NCI-H446 (cell line): ENCODE results near the gene SCP2.

Experiments used
- DNase-seq, 2 experiments: peaks; one replicate each; lab custom pipeline; 2025; lab: John Stamatoyannopoulos, UW

Gene SCP2

DNA sequence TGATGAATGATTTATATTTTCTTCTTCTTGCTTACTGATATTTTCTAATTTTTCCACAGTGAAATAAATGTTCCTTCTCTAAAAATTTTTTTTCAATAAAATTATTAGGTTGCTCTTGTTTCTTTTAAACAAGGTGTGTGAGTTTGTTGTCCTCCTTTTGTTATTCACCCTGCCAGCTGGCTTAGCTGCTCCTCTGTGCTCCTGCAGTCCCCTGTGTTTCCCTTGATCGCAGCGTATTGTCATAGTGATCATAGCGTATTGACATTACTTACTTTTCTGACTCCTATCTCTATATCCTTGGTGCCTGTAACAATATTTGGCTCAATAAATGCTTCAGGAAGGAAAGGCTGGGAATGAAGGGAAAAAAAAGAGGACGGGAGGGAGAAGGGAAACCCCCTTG is 110.1 kb downstream of the SCP2 start:
- no peak for DNase-seq

DNA sequence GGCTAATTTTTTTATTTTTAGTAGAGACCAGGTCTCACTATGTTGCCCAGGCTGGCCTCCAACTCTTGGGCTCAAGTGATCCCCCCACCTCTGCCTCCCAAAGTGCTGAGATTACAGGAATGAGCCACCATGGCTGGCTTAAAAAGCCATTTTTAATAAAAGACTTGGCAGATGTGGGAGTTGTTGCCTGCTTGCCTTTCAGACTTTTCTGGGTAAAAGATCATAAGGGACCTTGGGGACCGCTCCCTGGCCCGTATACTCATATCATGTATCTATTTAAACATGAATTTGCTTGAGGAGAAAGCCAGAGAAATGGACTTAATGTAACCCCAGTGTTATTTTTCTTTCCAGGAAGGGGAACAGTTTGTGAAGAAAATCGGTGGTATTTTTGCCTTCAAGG is 111.5 kb downstream of the SCP2 start:
- no peak for DNase-seq

DNA sequence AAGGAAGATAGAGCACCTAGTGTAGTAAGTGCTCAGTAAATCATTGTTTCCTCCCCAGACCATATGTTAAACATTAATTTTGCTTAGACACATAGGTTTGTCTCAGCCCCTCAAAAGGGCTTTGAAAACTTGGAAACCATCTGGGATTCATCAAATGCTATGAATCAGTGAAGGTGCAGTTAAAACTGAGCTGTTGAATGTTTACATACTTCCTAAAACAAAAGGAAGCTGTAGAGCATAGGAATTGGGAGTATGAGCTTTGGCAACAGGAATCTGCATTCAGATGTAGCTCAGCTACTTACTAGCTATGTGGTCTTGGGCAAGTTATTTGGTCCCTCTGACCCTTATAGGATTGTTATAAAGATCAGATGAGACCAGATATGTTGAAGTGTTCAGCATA is 116.2 kb downstream of the SCP2 start:
- no peak for DNase-seq

DNA sequence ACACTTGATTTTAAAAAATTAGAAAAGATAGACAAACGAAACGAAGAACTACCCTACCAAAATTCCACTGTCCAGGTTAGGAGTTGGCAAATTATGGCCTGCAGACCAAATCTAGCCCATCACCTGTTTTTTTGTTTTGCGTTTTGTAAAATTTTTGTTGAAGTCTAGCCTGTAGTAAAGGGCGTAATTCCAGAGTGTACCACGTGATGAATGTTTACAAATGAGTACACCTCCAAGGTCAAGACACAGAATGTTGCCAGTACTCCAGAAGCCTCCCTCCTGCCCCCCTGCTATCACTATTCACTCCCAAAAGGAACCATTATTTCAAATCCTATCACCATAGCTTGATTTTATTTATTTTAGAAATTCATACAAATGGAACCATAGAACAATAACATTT is 117.8 kb downstream of the SCP2 start:
- no peak for DNase-seq

DNA sequence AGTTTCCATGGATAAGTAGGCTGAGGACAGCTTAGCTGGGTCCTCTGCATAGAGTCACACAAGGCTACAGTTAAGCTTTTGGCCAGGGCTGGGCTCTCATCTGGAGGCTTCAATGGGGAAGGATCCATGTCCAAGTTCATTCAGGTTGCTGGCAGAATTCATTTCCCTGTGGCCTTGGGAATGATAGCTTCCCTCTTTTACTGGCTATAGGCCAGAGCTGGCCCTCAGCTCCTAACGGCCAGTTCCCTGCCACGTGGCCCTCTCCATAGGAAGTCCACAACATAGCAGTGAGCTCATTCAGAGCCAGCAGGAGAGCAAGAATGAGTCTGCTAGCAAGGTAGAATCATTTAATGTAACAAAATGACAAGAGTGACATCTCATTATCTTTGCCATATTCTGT is 119.9 kb downstream of the SCP2 start:
- DNase-seq, result peak in 1 of 2 experiments; percentile 67

DNA sequence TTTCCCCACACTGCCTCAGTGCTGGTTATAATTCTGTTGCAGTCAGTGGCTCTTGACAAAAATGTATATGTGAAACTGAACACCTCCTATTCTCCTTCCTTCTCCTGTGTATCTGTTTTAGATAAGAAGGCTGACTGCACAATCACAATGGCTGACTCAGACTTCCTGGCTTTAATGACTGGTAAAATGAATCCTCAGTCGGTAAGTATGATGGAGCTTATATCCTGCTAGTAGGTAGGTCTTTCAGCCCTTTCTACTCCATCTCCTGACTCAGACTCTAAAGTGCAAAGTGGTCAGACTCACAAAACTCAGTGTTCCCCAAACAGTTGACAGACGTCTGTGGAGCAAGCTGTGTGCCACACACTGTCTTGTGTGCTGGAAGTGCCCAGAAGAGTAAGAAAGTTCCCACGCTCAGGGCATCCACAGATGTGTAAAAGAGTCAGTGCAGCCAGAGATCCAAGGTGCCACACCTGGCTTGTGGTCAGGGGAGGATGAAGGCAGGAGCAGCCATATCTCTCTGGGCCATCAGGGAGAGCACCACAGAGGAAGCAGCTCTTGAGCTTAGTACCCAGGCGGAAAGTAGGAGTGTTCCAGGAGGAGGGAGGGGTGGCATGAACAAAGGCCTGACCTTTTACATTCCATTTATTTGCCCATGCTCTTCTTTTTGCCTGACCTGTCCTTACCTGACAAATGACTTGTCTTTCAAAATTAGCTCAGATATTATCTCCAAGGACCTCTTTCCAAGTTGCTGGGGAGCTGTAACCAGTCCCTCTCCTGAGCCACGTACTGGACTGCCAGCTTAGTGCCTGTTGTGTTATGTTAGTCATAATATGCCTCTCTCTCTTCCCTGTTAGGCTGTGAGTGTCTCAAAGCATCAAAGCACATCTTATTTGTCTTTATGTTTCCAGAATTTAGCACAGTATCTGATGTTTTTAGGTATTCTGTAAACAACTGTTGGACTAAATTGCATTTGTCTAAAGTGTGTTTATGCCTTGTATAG is 121.0 kb downstream of the SCP2 start:
- peak in 1 of 2 experiments; percentile 19 for DNase-seq

DNA sequence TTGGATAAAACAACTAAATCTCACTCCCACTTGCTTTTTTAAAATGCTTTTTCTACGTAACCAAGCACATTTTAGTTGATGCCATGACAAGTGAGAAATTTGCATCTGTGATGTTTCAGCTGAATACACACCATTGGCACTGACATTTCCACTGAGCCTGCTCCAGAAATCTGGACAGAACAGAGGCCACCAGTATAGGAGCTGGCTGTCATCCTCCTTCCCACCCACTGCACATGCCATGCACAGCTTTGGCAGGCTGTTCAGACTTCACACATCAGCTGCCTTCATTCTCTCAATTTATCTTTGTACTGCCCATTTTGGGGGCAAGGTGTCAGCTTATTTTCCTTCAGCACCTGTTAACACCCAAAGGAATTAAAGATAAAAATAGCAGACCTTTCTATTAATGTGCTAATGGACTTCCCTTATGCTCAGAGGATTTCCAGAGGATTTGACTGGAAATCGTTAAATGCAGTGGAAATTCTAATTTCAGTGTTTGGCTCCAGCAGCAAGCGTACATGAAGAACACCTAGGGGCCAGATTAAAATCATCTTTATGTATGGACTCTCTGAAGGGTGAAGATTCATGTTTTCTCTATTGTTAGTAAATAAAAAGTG is 122.0 kb downstream of the SCP2 start:
- peak; percentile 42 to 74 for DNase-seq

DNA sequence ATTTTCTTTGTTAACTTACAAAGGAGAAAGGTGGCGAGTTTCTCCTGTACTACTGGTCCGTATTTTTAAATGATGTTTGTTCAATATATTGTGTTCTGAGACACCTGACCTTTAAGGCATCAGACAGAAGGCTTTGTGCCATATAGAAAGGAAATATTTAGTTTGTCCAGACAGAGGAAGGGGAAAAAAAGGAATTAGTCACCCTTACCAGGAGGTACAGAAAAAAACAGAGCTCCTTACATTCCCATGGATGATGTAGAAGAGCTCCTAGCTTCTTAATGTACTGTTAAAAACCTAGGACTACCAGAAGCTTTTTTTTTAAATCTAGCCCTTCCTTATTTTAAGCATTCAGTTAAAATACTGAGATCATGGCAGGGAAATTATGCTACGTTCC is 122.5 kb downstream of the SCP2 start:
- no peak for DNase-seq

DNA sequence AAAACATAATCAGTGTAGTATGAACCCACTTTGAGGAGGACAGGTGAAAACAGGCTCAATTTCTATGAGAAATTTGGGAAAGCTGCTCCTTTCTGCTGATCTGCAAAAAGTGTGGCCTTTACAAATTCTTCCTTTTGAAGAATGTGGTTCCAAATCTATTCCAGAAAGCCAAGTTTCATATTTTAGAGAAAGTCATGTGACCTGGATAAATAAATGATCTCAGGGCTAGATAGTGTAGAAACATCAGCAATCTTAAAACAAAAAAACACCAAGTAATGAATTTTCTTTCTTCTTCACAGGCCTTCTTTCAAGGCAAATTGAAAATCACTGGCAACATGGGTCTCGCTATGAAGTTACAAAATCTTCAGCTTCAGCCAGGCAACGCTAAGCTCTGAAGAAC is 123.2 kb downstream of the SCP2 start:
- DNase-seq, result no peak

DNA sequence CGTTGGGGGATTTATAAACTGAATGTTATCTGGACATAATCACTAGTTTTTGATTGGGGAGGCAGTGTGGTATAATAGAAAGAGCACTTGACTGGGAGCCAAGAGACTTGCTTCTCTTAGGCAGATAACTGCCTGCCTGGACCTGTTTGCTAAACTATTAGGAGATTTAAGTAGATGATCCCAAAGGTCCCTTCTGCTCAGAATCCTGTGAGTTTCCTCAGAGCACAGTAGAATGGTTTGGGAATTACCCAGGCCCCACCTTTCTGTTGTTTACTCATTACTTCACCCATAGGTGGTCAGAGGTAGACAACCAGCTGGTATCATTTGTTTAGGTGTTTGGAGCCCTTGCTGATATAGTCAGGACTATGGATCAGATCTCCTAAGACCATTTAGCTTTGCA is 124.6 kb downstream of the SCP2 start:
- DNase-seq, result no peak

DNA sequence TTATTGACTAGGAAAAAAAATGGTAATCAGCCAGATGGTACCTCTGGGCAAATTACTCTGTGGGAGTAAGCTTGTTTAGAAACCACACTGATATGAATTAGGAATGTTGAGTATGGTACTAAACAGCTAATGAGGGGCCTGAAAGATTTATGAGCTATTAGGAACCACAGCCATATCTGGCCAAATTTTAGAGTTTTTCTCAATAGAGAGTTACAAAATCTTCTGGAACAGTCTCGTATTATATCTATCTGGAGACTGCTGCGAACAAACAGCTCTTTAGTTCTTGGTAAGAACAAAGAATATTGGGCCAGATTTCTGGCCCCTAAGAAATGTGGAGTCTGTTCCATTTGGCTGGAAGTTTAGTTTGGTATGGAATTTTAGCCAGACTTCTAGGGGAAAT is 130.1 kb downstream of the SCP2 start:
- DNase-seq, result peak; percentile 79 to 91

DNA sequence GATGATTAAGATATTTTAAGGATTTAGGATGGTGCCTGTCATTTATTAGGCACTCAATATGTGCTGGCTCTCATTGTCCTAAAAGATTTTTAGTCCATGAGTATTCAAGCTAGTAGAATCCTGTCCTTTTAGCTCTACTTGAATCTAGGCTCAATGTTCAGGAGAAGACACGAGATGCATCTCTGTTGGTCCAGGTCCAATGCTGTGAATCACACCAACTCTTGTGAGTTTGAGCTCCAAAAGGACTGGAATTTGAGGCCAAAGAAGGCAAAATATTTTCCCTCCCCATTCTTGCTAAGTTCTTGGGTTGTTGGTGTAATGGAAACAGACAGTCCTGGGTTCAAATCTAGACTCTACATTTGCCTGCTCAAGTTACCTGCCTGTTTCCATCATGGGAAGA is 133.5 kb downstream of the SCP2 start:
- no peak for DNase-seq

DNA sequence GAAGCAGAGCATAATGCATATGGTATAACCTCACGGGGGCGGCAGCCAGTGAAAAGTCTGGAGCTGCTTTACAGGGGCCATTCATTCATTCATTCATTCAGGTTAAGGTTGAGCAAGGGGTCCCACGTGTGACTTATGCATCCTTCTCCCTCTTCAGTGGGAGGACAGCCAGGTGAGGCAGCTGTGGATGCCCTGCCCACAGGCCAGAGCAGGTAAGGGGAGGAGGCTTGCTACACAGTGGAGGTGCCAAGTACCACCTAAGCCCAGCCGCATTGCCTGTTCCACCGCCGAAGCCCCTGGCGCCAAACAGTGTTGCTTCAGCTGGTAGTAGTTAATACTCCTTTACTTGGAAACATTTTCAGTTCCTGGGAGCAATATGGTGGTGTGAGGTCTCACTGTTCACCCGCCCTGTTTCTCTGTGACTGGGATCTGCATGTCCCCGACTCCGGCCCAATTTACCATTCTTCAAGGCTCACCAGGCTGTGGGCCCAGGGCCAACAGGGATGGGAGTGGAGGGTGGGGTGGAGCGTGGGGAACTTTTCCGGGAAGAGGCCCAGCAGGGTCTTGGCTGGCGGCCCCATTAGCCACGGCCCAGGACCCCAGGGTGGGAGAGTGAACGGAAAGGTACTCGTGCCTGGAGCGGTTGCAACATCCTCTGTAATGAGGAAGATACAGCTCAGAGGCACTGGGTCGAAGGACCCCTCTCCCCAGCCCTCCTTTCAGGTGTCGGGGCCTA is 134.2 kb downstream of the SCP2 start:
- no peak for DNase-seq

DNA sequence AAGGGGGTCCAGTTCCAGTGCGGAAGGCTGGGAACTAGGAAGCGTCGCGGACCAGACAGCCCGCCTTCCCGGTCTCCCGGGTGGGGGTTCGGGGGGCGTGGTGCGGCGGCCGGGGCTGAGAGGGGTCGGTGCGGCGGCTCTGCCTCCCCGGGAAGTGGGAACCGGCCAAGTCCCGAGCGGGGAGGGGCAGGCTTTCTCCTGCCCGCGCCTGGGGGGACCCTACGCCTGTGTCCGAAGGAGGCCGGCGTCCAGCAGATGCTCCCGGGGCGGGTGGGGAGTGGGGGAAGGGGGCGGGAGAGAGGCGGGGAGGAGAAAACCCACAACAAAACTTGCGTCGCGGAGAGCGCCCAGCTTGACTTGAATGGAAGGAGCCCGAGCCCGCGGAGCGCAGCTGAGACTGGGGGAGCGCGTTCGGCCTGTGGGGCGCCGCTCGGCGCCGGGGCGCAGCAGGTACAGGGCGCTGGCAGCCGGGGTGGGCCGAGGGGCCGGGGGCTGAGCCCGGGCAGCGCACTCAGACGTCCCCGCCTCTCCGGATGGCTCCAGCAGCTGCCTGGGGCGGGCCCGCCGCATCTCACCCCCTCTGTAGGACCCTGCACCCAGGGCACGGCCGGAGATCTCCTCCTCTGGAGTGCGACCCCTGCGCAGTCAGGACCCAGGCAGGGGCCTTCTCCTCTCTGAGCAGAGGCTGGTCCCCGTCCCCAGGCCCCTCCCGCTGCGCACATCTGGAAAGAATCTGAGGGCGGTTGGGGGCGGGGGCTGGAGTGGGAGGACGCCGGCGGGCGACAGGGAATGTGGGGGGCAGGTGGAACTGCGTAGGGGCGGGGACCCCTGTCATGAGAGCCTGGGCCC is 135.0 kb downstream of the SCP2 start, which contains the start of gene PODN:
Gene PODN (plus strand): TSS at position 355 of the 849 bp plus-strand sequence. CDS start 7,643 bp downstream, outside the sequence.
- no peak for DNase-seq

DNA sequence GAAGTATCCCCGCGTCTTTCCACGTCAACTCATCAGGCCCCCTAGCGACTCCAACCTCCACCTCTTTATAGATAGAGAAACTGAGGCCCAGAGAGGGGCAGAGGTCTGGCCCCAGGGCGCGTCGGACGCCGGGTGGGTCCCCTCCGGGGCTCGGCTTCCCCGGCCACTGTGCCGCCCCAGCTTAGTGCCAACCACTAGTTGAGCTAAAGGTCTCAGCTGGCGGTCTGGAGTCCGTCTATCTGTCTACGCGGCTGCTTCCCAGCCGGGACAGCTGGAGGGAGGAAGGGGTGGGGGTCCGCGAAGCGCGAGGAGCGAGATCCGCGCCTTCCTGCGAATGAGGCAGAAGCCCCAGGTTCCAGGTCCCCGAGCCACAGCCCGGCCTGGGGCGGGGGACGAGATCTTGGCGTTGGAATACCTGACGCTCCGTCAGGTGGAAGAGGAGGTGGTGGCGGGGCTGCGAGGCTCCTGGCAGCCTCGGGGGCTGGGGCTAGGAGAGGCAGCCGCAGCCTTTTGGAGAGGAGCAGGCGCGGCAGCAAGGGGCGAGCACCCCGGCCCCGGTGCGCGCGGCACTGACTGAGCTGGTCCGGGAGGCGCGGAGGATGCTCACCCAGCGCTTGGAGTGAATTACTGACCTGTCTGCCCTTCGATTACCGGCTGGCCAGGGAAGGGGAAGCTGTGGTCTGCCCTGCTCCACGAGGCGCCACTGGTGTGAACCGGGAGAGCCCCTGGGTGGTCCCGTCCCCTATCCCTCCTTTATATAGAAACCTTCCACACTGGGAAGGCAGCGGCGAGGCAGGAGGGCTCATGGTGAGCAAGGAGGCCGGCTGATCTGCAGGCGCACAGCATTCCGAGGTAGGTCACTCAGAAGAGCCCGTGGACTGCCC is 135.9 kb downstream of the SCP2 start:
- no peak for DNase-seq

DNA sequence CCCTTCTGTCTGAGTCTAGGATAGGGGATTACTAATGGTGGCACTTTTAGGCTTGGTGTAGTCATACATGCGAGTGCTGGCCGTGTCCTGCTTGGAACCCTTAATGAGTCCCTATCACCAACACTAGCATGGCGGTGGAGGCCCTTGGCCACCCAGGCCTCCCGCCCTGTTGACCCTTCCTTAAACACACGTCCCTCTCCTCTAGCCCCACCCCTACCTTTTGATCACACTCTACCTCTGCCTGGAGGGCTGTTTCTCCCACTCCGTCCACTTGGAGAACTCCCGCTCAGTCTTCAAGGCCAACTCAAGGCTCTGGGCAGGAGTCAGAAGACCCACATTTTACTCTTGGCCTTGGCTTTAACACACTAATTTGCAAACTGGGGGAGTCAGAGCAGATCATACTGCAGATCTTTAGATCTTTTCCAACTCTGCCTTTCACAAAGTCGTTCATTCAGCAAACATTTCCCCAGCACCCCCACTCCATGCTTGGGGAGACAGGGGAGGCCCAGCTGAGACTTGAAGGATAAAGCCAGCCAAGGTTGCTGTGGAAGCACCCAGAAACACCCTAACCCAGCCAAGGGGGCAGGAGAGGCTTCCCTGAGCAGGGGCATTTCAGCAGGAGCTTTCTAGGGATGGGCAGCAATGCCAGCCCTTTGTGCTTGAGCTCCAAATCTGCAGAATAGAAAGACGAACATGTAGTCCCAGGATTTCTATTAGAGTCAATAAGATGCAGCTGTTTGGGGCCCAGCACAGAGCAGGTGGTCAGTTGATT is 136.9 kb downstream of the SCP2 start:
- DNase-seq, result no peak

DNA sequence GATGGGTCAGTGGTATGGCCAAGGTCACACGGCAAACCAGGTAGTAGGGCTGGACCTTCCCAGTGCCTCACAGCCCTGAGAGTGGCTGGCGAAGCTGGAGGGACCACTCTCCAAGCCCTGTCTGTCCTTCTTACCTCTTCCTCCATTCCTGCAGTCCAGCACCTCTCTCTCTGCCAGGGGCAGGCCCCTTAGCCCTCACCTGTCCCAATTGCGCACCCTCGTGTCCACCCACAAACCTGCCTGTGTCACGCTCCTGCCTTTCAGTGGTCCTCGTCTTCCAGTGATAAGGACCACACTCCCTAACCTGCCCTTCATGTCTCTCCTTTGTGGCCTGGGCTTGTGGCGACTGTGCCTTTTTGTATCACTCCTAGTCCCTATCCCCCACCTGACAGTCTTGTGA is 138.3 kb downstream of the SCP2 start:
- DNase-seq, result no peak

DNA sequence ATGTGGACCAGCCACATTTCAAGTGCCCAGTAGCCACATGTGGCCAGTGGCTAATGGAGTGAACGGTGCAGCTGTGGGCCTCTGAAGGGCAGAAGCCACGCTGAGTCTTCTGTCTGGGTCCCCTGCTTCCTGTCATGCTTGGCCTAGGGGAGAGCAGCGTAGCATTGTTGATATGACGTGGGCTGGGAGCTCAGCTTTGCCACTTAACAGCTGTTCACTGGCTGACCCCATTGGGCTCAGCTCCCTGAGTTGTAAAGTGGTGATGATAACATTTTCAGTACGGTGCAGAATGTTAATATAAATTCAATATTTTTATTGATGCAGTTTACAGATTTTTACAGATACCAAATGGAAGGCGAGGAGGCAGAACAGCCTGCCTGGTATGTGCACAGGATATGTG is 139.4 kb downstream of the SCP2 start:
- DNase-seq, result no peak

DNA sequence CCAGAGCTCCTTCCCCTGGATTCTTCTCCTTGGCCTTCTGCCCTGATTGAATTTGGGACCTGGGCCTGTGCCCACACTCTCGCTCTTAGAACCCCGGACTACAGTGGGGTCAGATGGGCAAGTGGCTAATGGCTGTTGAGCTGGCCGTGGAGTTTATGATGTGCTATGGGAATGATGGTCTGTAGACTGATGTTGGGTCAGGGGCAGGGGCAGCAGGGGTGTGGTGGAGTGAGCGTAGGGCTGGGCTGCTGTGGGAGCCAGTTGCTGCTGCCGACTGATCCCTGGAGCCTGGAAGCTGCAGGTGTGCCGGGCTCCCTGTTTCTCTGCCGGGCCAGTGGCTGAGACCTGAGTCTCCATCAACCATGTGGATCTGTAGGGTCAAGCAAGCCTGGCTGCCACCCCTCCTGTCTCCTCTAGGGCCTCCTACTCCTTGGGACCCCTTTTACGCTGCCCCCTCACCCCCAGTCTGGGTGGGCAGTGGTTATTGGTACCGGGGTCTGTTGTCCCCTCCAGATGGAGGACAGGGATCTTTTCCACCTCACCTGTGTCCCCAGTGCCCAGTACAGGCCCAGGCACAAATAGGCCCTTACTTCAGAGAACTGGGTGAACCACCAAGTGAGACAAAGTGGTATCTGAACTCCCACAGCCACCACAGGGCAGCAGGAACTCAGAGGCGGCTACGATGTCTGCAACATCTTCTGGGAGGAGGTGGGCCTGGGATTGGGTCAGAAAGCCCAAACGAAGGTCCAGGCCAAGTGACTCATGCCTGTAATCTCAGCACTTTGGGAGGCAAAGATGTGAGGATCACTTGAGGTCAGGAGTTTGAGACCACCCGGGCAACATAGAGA is 140.0 kb downstream of the SCP2 start:
- no peak for DNase-seq
